ENCODE results near the gene SEMA3F.

Gene SEMA3F

DNA sequence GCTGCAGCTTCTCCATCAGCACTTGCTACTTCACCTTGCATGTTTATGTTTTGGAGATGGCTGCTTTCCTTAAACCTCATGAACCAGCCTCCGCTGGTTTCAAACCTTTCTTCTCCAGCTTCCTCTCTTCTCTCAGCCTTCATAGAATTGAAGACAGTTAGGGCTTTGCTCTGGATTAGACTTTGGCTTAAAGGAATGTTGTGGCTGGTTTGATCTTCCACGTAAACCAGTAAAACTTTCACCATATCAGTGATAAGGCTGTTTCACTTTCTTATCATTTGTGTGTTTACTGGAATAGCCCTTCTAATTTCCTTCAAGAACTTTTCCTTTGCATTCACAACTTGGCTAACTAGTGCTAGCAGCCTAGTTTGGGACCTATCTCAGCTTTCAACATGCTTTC is 24.6 kb downstream of the SEMA3F start:
- Histone ChIP-seq H3K36me3 (ENCODE audit: insufficient read depth, low read length) (peaks cover under 1% of the 10 kb centered on the region; the same call in 1 of the 2 replicates), H3K9ac (ENCODE audit: low read depth, low read length) (no peak overlapping the region), H3K4me1 (ENCODE audit: insufficient read depth, low read length) (no peaks in the 10 kb centered on the region), H3K9me3 (ENCODE audit: control insufficient read depth, insufficient read depth, low read length) (no peaks in the 10 kb centered on the region)

DNA sequence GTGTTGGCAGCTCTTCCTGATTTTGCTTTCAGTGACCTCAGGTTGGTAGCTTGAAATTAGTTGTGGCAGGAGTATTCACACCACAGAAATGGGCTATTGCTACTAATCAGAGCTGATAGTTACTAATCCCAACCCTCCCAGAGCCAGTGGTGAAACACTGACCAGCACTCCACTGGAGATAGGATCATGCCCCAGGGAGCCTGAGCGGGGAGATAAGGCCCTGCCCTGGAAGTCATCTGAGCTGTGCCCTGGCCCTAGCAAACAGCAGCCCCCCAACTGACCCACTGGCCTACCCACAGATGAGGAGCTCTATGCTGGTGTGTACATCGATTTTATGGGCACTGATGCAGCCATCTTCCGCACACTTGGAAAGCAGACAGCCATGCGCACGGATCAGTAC is 26.9 kb downstream of the SEMA3F start:
- no peaks in the 10 kb centered on the region for H3K4me1 ChIP-seq (ENCODE audit: insufficient read depth, low read length)
- H3K9me3 ChIP-seq (ENCODE audit: control insufficient read depth, insufficient read depth, low read length), result no peaks in the 10 kb centered on the region
- no peak overlapping the region for H3K9ac ChIP-seq (ENCODE audit: low read depth, low read length)
- peaks cover 4% of the 10 kb centered on the region; the same call in 1 of the 2 replicates for H3K36me3 ChIP-seq (ENCODE audit: insufficient read depth, low read length)

DNA sequence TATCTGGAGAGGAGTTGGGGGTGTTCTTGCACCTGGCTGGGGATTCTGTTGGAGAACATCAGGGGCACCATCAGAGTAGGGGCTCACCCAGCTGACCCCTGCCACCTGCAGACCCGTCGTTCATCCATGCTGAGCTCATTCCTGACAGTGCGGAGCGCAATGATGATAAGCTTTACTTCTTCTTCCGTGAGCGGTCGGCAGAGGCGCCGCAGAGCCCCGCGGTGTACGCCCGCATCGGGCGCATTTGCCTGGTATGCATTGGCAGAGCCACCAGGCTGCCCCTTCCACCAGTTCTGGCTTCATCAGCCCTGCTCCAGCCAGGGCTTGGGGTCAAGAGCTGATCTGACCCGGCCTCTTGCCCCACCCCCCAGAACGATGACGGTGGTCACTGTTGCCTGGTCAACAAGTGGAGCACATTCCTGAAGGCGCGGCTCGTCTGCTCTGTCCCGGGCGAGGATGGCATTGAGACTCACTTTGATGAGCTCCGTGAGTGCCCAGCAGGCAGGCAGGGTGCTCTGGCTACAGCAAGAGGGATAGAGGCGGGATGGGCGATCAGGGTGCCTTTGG is 27.5 kb downstream of the SEMA3F start:
- no peaks in the 10 kb centered on the region for H3K9me3 ChIP-seq (ENCODE audit: control insufficient read depth, insufficient read depth, low read length)
- peaks cover 8% of the 10 kb centered on the region; the same call in 1 of the 2 replicates for H3K36me3 ChIP-seq (ENCODE audit: insufficient read depth, low read length)
- H3K9ac ChIP-seq (ENCODE audit: low read depth, low read length), result no peak overlapping the region
- H3K4me1 ChIP-seq (ENCODE audit: insufficient read depth, low read length), result no peaks in the 10 kb centered on the region

DNA sequence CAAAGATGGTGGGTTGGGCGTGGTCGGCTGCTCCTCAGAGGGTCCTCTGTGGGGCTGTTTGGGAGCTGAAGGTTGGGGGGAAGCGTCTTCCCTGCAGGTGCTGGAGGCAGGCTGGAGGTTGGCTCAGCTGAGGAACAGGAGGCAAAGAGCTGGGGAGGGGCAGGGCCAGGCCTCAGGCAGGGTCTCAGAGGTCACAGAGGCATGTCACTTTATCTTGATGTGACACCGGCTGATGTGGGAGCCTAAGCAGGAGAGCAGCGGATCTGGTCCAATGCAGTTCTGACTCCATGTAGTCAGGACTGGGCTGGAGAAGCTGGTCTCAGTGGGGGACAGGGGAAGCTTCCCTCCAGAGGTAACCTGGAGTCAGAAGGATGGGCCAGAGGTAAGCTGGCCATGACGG is 28.6 kb downstream of the SEMA3F start:
- no peaks in the 10 kb centered on the region for H3K9me3 ChIP-seq (ENCODE audit: control insufficient read depth, insufficient read depth, low read length)
- H3K36me3 ChIP-seq (ENCODE audit: insufficient read depth, low read length), result peaks cover 8% of the 10 kb centered on the region; the same call in 1 of the 2 replicates
- no peaks in the 10 kb centered on the region for H3K4me1 ChIP-seq (ENCODE audit: insufficient read depth, low read length)
- no peak overlapping the region for H3K9ac ChIP-seq (ENCODE audit: low read depth, low read length)

DNA sequence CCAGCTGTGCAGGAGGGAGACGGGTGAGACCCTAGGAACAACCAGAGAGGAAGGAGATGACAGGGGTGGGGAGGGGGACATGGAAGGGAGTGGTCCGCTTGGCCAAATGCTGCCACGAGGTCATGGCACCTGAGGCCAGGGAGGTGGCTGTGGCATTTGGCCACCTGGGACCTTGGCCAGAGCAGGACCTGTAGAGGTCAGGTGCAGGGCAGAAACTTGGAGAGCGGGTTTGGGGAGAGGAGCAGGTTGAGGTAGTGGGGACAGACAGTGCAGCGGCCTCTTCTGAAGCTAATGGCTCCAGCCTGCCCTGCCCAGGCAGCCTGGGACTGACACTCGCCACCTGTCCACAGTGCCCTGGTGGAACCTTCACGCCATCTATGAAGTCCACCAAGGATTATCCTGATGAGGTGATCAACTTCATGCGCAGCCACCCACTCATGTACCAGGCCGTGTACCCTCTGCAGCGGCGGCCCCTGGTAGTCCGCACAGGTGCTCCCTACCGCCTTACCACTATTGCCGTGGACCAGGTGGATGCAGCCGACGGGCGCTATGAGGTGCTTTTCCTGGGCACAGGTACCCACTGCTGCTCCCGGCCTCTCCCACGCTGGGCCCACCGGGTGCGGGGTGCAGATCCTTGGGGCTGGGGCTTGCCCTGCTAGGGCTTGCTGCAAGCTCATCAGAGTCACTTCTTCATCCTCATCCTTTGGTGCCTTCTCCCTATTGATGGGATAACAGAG is 29.3 kb downstream of the SEMA3F start:
- H3K36me3 ChIP-seq (ENCODE audit: insufficient read depth, low read length), result peaks cover 8% of the 10 kb centered on the region; the same call in 1 of the 2 replicates
- no peaks in the 10 kb centered on the region for H3K4me1 ChIP-seq (ENCODE audit: insufficient read depth, low read length)
- no peak overlapping the region for H3K9ac ChIP-seq (ENCODE audit: low read depth, low read length)
- H3K9me3 ChIP-seq (ENCODE audit: control insufficient read depth, insufficient read depth, low read length), result no peaks in the 10 kb centered on the region

DNA sequence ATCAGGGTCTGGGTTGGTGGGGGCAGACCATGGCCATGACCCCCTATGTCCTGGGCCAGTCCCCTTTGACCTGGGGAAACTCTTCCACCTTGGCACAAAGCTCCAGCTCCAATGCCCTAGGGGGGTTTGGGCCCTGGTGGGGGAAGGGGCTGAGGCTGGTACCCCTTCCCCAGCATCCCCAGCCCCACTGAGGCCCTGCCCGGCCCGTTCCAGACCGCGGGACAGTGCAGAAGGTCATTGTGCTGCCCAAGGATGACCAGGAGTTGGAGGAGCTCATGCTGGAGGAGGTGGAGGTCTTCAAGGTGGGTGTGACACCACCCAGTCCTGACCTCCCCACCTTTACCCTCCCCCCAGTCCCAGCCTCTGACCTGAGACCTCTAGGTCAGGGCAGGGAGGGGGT is 30.1 kb downstream of the SEMA3F start:
- Histone ChIP-seq H3K36me3 (ENCODE audit: insufficient read depth, low read length) (peaks cover 8% of the 10 kb centered on the region; the same call in 1 of the 2 replicates), H3K9me3 (ENCODE audit: control insufficient read depth, insufficient read depth, low read length) (no peaks in the 10 kb centered on the region), H3K9ac (ENCODE audit: low read depth, low read length) (no peak overlapping the region)

DNA sequence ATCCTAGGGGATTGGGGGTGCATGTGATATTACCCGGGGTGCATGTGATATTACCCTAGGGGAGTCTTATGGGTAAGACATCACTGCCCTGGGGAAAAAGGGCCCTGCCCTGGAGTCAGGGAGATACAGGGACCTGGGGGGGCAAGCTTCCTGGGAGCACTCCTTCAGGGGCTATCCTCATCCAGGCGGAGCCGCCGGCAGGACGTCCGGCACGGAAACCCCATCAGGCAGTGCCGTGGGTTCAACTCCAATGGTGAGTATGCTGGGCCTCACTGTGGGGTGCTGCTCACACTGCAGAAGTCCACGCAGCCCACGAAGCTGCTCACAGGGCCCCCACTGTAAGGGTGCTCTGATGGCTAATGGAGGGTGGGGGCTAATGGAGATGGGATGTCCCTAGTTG is 31.0 kb downstream of the SEMA3F start:
- Histone ChIP-seq H3K9me3 (ENCODE audit: control insufficient read depth, insufficient read depth, low read length) (no peaks in the 10 kb centered on the region), H3K4me1 (ENCODE audit: insufficient read depth, low read length) (no peaks in the 10 kb centered on the region), H3K9ac (ENCODE audit: low read depth, low read length) (no peak overlapping the region), H3K36me3 (ENCODE audit: insufficient read depth, low read length) (peaks cover 8% of the 10 kb centered on the region; the same call in 1 of the 2 replicates)

More for the DNA sequence above, 30.1 kb downstream of the SEMA3F start:
- H3K4me1 ChIP-seq (ENCODE audit: insufficient read depth, low read length), result no peaks in the 10 kb centered on the region

DNA sequence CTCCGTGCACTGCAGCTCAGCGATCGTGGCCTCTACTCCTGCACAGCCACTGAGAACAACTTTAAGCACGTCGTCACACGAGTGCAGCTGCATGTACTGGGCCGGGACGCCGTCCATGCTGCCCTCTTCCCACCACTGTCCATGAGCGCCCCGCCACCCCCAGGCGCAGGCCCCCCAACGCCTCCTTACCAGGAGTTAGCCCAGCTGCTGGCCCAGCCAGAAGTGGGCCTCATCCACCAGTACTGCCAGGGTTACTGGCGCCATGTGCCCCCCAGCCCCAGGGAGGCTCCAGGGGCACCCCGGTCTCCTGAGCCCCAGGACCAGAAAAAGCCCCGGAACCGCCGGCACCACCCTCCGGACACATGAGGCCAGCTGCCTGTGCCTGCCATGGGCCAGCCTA is 32.6 kb downstream of the SEMA3F start:
- Histone ChIP-seq H3K9me3 (ENCODE audit: control insufficient read depth, insufficient read depth, low read length) (no peaks in the 10 kb centered on the region), H3K9ac (ENCODE audit: low read depth, low read length) (no peak overlapping the region), H3K36me3 (ENCODE audit: insufficient read depth, low read length) (peaks cover 8% of the 10 kb centered on the region; the same call in 1 of the 2 replicates), H3K4me1 (ENCODE audit: insufficient read depth, low read length) (no peaks in the 10 kb centered on the region)

DNA sequence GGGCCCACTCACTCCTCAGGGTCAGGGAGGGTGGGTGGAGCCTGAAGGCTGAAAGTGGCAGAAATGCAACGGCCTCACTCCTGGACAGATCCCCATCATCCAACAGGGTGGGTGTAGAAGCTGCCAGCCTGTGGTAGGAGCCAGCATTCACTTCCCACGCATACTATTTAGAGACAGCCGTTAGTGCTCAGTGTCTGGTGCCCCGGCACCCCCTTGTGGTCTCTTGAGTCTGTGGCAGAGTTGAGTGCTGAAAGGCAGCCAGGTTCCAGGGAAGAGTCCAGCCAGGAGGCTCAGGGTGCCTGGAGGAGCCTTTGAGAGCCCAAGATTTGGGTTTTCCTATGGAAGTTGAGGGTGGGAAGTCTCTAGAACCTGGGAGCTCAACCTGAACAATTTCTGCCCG is 34.1 kb downstream of the SEMA3F start:
- H3K9ac ChIP-seq (ENCODE audit: low read depth, low read length), result no peak overlapping the region
- H3K4me1 ChIP-seq (ENCODE audit: insufficient read depth, low read length), result no peaks in the 10 kb centered on the region
- H3K36me3 ChIP-seq (ENCODE audit: insufficient read depth, low read length), result peaks cover 8% of the 10 kb centered on the region; the same call in 1 of the 2 replicates
- no peaks in the 10 kb centered on the region for H3K9me3 ChIP-seq (ENCODE audit: control insufficient read depth, insufficient read depth, low read length)

DNA sequence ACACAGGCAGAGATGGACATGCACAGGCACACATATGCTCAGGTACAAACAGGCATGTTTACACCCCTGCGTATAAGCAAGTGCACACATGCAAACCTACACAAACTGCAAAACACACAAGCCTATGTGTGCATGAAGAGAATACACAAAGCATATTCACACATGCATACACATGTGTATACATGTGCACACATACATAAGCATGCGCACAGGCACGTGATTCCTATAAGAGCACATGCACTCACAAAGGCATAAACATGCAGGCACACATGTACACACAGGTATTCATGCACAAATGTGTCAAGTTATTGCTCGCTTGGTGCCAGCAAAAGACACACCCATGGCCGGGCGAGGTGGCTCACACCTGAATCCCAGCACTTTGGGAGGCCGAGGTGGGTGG is 34.9 kb downstream of the SEMA3F start:
- Histone ChIP-seq H3K9me3 (ENCODE audit: control insufficient read depth, insufficient read depth, low read length) (no peaks in the 10 kb centered on the region), H3K36me3 (ENCODE audit: insufficient read depth, low read length) (peaks cover 5% of the 10 kb centered on the region; the same call in 1 of the 2 replicates), H3K4me1 (ENCODE audit: insufficient read depth, low read length) (no peaks in the 10 kb centered on the region), H3K9ac (ENCODE audit: low read depth, low read length) (no peak overlapping the region)

DNA sequence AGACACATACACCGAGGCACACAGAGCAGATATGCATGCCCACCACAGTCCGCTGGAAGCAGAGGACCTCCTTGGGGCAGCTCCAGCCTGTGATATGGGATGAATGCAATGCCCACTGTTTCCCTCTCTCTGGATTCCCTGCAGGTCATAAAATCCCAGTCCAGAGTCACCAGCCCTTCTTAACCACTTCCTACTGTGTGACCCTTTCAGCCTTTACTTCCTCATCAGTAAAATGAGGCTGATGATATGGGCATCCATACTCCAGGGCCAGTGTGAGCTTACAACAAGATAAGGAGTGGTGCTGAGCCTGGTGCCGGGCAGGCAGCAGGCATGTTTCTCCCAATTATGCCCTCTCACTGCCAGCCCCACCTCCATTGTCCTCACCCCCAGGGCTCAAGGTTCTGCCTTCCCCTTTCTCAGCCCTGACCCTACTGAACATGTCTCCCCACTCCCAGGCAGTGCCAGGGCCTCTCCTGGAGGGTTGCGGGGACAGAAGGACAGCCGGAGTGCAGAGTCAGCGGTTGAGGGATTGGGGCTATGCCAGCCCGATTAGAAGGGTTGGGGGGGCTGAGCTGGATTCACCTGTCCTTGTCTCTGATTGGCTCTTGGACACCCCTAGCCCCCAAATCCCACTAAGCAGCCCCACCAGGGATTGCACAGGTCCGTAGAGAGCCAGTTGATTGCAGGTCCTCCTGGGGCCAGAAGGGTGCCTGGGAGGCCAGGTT is 36.0 kb downstream of the SEMA3F start, which contains the start of gene GNAT1:
TSS of gene GNAT1 (plus strand) at position 675 of the 725 bp plus-strand sequence. CDS start 116 bp downstream, outside the sequence.
- H3K9ac ChIP-seq (ENCODE audit: low read depth, low read length), result no peak within 1 kb of the TSS
- no peaks in the 10 kb centered on the region for H3K9me3 ChIP-seq (ENCODE audit: control insufficient read depth, insufficient read depth, low read length)
- peaks cover 3% of the 10 kb centered on the region; the same call in 1 of the 2 replicates for H3K4me1 ChIP-seq (ENCODE audit: insufficient read depth, low read length)
- H3K36me3 ChIP-seq (ENCODE audit: insufficient read depth, low read length), result peaks cover 5% of the 10 kb centered on the region; the same call in 1 of the 2 replicates

DNA sequence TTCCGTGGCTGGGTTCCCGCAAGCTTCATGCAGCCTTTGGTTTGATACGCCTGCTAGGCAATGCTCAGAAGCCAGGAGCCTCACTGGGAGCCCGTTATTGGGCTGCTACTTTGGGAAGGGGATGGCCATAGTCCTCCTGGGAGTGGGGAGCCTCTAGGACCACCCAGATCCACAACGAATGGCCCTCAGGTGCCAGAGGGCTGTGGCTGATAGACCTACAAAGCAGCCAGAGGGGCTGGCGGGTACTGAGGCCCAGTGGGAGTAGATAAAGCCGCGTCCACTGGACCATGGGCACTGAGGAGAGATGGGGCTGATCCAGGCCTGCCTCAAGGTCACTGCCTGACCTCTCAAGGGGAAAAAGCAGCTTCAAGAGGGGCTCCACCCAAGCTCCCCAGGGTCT is 37.0 kb downstream of the SEMA3F start:
- Histone ChIP-seq H3K36me3 (ENCODE audit: insufficient read depth, low read length) (peaks cover 5% of the 10 kb centered on the region; the same call in 1 of the 2 replicates), H3K4me1 (ENCODE audit: insufficient read depth, low read length) (peaks cover 3% of the 10 kb centered on the region; the same call in 1 of the 2 replicates), H3K9me3 (ENCODE audit: control insufficient read depth, insufficient read depth, low read length) (no peaks in the 10 kb centered on the region), H3K9ac (ENCODE audit: low read depth, low read length) (no peak overlapping the region)

DNA sequence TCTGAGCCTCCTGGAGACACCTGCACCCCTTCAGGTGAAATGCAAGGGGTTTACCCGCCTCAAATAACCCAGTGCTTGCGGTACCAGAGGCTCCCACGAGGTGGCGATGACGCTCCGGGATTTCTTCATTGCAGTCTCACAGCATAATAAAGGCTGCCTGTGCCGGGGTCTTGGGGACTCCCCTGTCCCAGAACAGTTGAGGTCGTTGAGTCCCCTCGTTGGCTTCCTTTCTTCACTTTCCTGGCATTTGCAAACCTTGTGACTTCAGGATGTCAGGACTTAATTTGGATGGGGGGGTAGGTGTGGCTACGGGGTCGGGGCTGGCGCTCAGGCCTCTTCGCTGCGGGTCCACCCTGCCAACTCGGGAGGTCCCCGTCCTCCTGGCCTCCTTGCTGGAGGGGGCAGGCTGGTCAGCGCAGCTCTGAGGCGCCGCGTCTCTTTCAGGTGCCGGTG is 37.6 kb downstream of the SEMA3F start:
- Histone ChIP-seq H3K9ac (ENCODE audit: low read depth, low read length) (no peak overlapping the region), H3K36me3 (ENCODE audit: insufficient read depth, low read length) (no peaks in the 10 kb centered on the region), H3K4me1 (ENCODE audit: insufficient read depth, low read length) (peaks cover 3% of the 10 kb centered on the region; the same call in 1 of the 2 replicates), H3K9me3 (ENCODE audit: control insufficient read depth, insufficient read depth, low read length) (no peaks in the 10 kb centered on the region)

DNA sequence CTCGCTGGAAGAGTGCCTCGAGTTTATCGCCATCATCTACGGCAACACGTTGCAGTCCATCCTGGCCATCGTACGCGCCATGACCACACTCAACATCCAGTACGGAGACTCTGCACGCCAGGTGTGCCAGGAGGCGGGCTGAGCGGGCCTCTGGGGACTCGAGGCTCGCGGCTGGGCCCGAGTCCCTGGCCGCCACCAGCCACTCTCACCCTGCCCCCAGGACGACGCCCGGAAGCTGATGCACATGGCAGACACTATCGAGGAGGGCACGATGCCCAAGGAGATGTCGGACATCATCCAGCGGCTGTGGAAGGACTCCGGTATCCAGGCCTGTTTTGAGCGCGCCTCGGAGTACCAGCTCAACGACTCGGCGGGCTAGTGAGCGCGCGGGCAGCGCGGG is 38.2 kb downstream of the SEMA3F start:
- Histone ChIP-seq H3K36me3 (ENCODE audit: insufficient read depth, low read length) (no peaks in the 10 kb centered on the region), H3K4me1 (ENCODE audit: insufficient read depth, low read length) (peaks cover 3% of the 10 kb centered on the region; the same call in 1 of the 2 replicates), H3K9me3 (ENCODE audit: control insufficient read depth, insufficient read depth, low read length) (no peaks in the 10 kb centered on the region), H3K9ac (ENCODE audit: low read depth, low read length) (no peak overlapping the region)
